ENCODE results near the gene SDC1. TPM values are rescaled to one million over a fixed set of nuclear protein-coding genes. Genes with fewer than 3 reads are reported as not detected.
A peak's percentile ranks its signal among the peaks of the same experiment; 100 is the strongest.

The SDC1 gene
- total RNA-seq, 6 experiments from 2014 or later = 260 to 452 (median 415) TPM

DNA sequence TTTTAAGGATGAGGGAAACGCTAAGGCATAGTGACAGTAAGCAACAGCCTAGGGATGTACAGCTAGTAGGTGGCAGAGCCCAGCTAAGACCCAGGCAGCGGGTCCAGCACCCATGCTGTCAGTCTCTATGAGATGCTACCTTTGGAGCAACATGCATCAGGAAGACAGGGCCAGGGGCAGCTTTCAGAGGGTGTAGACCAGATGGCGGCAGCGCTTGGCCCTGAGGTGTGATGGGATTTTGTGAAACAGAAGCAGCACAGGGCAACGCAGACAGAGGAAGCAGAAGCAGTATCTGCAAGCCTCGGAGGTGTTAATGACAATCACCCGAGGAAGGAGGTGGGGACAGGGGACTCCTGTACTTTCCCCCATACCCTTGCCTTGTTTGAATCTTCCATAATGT is 43.2 kb downstream of the SDC1 start:
- Histone ChIP-seq H3K4me1 (peaks cover 0 to 78% (median 43%) of the 10 kb centered on the region in 4 donors), H3K36me3 (no peaks in the 10 kb centered on the region), H3K27ac (peak overlapping the region in 1 of 3 donors; percentile 87), H3K9me3 (no peaks in the 10 kb centered on the region), H3K27me3 (no peaks in the 10 kb centered on the region), H3K4me3 (no peak overlapping the region)
- intact Hi-C loops (cut with DNase I) = loop anchor here (5.0 to 10.0 kb wide), 2 partner anchors 34 to 47 kb away; no protein-coding TSS in a partner anchor
- 84% methylated on average over 6 of the region's 7 CpGs for WGBS (ENCODE audit: insufficient coverage, low coverage, low lambda C conversion rate, missing lambda C conversion rate)
- peak in 2 of 3 donors; percentile 39 to 41 for DNase-seq
- ATAC-seq = no peak
- TF ChIP-seq, protein P1, sequence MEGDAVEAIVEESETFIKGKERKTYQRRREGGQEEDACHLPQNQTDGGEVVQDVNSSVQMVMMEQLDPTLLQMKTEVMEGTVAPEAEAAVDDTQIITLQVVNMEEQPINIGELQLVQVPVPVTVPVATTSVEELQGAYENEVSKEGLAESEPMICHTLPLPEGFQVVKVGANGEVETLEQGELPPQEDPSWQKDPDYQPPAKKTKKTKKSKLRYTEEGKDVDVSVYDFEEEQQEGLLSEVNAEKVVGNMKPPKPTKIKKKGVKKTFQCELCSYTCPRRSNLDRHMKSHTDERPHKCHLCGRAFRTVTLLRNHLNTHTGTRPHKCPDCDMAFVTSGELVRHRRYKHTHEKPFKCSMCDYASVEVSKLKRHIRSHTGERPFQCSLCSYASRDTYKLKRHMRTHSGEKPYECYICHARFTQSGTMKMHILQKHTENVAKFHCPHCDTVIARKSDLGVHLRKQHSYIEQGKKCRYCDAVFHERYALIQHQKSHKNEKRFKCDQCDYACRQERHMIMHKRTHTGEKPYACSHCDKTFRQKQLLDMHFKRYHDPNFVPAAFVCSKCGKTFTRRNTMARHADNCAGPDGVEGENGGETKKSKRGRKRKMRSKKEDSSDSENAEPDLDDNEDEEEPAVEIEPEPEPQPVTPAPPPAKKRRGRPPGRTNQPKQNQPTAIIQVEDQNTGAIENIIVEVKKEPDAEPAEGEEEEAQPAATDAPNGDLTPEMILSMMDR (IDR thresholded peaks at IDR 0.05) = no peak

DNA sequence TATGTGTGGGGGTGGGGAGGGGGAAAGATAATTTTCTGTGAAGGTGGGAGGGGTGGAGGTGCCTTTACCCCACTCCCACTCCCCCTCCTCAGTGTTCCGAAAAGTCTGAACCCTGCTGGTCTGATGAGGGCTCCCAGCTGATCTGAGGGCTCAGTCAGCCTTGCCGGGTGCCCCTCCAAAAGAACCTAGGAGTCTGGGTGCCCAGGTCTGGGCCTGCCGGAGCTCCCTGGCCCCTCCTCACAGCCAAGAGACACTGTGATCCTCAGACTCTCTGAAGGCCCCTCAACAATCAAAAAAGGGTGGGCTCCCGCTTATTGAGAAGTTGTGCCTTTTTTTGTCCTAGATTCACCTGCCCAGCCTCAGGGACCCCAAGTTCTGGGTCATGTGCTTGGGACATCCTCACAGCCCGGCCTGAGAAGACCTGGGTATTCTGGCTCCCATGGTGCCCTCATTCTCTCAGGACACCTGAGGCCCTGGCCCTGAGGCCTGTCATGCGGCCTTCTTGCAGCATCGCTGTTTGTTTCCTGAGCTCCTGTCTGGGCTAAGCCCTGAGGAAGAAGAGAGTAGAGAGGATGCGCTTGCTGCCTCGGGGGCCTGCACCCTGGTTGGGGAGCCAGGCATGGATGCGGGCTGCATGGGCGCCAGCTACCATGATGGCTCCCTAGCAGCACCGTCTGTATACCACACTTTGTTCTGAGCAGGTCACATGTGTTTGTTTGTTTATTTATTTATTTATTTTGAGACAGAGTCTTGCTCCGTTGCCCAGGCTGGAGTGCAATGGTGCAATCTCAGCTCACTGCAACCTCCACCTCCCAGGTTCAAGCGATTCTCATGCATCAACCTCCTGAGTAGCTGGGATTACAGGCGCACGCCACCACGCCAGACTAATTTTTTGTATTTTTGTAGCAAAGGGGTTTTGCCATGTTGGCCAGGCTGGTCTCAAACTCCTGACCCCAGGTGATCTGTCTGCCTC is 44.0 kb downstream of the SDC1 start:
- H3K4me3 ChIP-seq = no peak overlapping the region
- H3K36me3 ChIP-seq = no peaks in the 10 kb centered on the region
- no peaks in the 10 kb centered on the region for H3K9me3 ChIP-seq
- ATAC-seq (no peak), DNase-seq (peak in 1 of 3 donors; percentile 43)
- intact Hi-C loops (cut with DNase I) = loop anchor here (5.0 to 10.0 kb wide), 2 partner anchors 34 to 46 kb away; no protein-coding TSS in a partner anchor
- H3K4me1 ChIP-seq = peaks cover 0 to 77% (median 42%) of the 10 kb centered on the region in 4 donors
- WGBS (ENCODE audit: insufficient coverage, low coverage, low lambda C conversion rate, missing lambda C conversion rate) = 63% methylated on average over 3 of the region's 17 CpGs
- H3K27me3 ChIP-seq = no peaks in the 10 kb centered on the region
- TF ChIP-seq POLR2A (IDR thresholded peaks at IDR 0.05) = no peak
- TF ChIP-seq, protein P1 (IDR thresholded peaks at IDR 0.05) = no peak
- peak overlapping the region; percentile 80 to 88 (median 87) for H3K27ac ChIP-seq

GRCh38 chr2:20179755-20180594 is 45.0 kb downstream of the SDC1 start:
- ATAC-seq (peak; percentile 72 to 86 (median 80)), DNase-seq (peak; percentile 89 to 95 (median 93))
- Histone ChIP-seq H3K4me1 (peaks cover 0 to 69% (median 38%) of the 10 kb centered on the region in 4 donors), H3K9me3 (no peaks in the 10 kb centered on the region), H3K27ac (peak overlapping the region; percentile 80 to 88 (median 87)), H3K36me3 (no peaks in the 10 kb centered on the region), H3K27me3 (no peaks in the 10 kb centered on the region), H3K4me3 (no peak overlapping the region)
- peak; percentile 63 for TF ChIP-seq POLR2A (IDR thresholded peaks at IDR 0.05)
- TF ChIP-seq, protein P1 (IDR thresholded peaks at IDR 0.05) = no peak
- WGBS (ENCODE audit: insufficient coverage, low coverage, low lambda C conversion rate, missing lambda C conversion rate) = 38% methylated on average over 16 of the region's 25 CpGs
- intact Hi-C loops (cut with DNase I) = loop anchor here (5.0 to 10.0 kb wide), 2 partner anchors 33 to 45 kb away; no protein-coding TSS in a partner anchor

DNA sequence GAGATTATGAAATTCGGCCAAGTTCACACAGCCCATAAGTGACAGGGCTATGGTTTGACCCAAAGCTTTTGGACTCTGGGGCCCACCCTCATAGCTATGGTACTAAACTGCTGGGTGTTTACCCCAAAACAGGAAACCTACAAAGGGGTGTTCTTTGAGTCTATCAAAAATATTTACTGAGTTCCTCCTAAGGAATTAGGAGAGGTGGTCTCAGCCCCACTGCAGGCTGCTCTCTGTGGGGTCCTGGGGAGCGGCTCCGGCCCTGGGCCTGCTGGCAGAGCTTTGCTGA is 45.5 kb downstream of the SDC1 start:
- DNase-seq (no peak), ATAC-seq (no peak)
- H3K4me3 ChIP-seq = no peak overlapping the region
- intact Hi-C loops (cut with DNase I) = no loop called here
- H3K27me3 ChIP-seq = no peaks in the 10 kb centered on the region
- H3K4me1 ChIP-seq = peaks cover 0 to 63% (median 35%) of the 10 kb centered on the region in 4 donors
- 25% methylated on average over 1 of the region's 3 CpGs for WGBS (ENCODE audit: insufficient coverage, low coverage, low lambda C conversion rate, missing lambda C conversion rate)
- TF ChIP-seq POLR2A (IDR thresholded peaks at IDR 0.05) = no peak
- TF ChIP-seq, protein P1 (IDR thresholded peaks at IDR 0.05) = no peak
- H3K36me3 ChIP-seq = no peaks in the 10 kb centered on the region
- H3K27ac ChIP-seq = peak overlapping the region; percentile 80 to 88 (median 87)
- no peaks in the 10 kb centered on the region for H3K9me3 ChIP-seq

All from right lobe of liver (tissue), 6 donors.